Calu3 (cell line): ENCODE measurements around the gene MED15. TPM values are rescaled to one million over a fixed set of nuclear protein-coding genes. Genes with fewer than 3 reads are reported as not detected.

ENCODE experiments used
- BruUV-seq: library from RNA; stranded (reverse); fragments of 400-500 nt; replicated peaks from 2 replicates; lab custom pipeline; 2021; lab: Mats Ljungman, UMichigan
- CTCF ChIA-PET: fragments of 300-600 bp; sonication (Branson Sonifier 250); formaldehyde crosslinking; loops from one replicate; lab custom pipeline; 2022; ENCODE audit warnings: antibody characterized with exemption; lab: Charles Lee
- DNase-seq: peaks from one replicate; pipeline ENCODE4 v3.0.0; 2022
- H3K27ac Mint-ChIP-seq: one replicate; pipeline ENCODE4 v1.8.0; 2022; ENCODE audit warnings: mixed read lengths; ENCODE audit not compliant: unreplicated experiment
- H3K27me3 Mint-ChIP-seq: one replicate; pipeline ENCODE4 v1.8.0; 2022; ENCODE audit warnings: mixed read lengths; ENCODE audit not compliant: unreplicated experiment
- H3K36me3 Mint-ChIP-seq: one replicate; pipeline ENCODE4 v1.8.0; 2022; ENCODE audit warnings: mild to moderate bottlenecking, moderate library complexity, mixed read lengths; ENCODE audit not compliant: insufficient read depth, unreplicated experiment
- H3K4me1 Mint-ChIP-seq: one replicate; pipeline ENCODE4 v1.8.0; 2022; ENCODE audit warnings: mild to moderate bottlenecking, low read depth, mixed read lengths; ENCODE audit not compliant: unreplicated experiment
- H3K4me3 Mint-ChIP-seq: one replicate; pipeline ENCODE4 v1.8.0; 2022; ENCODE audit warnings: mild to moderate bottlenecking, low read depth, moderate library complexity, mixed read lengths; ENCODE audit not compliant: unreplicated experiment
- H3K9me3 Mint-ChIP-seq: one replicate; pipeline ENCODE4 v1.8.0; 2022; ENCODE audit warnings: low read depth, mixed read lengths; ENCODE audit not compliant: unreplicated experiment
- CTCF ChIP-seq: fragments of 200-600 bp; IDR thresholded peaks from one replicate; pipeline ENCODE4 v1.8.0; 2022; ENCODE audit warnings: antibody characterized with exemption; ENCODE audit not compliant: unreplicated experiment
- intact Hi-C: fragments of 100-400 bp; cut with micrococcal nuclease; formaldehyde crosslinking; loops from one replicate; pipeline ENCODE4 v1.10.0; 2022; ENCODE audit not compliant: unreplicated experiment
- total RNA-seq: library from RNA; stranded (reverse); gene quantifications from 2 replicates; pipeline ENCODE4 v1.2.3, GENCODE V29; 2022

Gene MED15
- total RNA-seq, 1 experiment from 2014 or later = 144 TPM

DNA sequence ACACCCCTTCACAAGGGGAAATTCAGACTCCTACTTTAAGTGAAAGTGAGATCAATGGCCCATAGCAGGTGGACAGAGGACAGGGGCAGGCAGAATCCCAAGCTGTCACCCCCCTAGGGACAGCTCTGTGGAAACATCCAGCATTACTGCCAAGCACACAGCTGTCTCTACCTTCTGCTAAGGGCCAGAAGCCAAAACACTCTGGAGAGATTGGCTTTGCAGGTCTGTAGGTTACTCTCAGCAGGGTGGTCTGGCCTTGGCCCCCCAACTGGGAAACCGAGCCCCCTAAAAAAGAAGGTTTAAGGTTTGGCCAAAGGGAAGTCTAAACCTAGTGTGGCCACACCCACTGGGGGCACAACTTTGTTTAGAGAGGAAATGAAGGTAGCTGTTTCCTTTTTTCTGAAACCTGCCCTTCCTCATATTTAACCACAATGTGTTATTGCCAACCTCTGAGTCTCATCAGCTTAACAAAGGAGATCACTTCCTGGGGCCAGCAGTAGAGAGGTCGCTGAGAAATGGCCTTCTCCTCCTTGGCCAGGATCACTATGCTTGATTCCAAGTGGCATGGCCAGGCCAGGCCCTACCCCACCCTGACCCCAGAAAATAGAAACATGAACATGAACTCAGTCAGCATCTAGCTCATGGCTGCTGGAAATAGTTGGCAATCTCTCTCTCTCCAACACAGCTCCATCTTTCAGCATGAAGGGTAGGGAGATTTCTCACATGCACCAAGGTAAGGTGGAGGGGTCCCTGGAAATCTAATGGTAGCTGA is 43.9 kb upstream of the MED15 start:
- H3K4me3 Mint-ChIP-seq = no peak overlapping the region
- no peaks in the 10 kb centered on the region for H3K4me1 Mint-ChIP-seq
- BruUV-seq = no TSS peak
- H3K36me3 Mint-ChIP-seq = no peaks in the 10 kb centered on the region
- CTCF ChIA-PET = interaction anchor here (0.6 kb wide), 1 partner anchor 21 kb away, joined by 7 read pairs; no protein-coding TSS in a partner anchor
- no peak overlapping the region for H3K27ac Mint-ChIP-seq
- no peak for DNase-seq
- TF ChIP-seq CTCF = no peak
- intact Hi-C loops = no loop called here
- H3K27me3 Mint-ChIP-seq = no peaks in the 10 kb centered on the region
- no peaks in the 10 kb centered on the region for H3K9me3 Mint-ChIP-seq

DNA sequence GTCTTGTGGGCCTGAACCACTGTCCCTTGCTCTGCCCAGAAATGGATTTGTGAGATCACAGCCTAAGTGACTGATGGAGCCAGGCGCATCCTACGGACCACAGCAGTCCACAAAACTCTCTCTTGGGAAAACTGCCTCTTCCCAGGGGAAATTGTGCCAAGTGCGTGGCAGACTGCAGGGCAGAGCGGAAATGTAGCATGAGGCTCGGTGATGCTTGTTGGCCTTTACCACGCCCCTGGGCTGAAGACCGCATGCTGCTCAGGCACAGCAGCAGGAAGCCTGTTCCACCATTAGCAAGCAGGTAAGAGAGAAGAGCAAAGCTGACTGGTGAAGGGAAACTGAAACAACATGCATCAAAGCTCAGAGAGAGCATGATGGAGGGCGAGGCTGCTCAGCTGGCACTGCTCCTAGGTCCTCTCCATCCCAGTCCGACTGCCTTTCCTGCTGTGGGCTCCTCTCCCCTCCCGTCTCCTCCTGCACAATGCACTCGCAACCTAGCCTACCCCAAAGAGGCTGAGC is 43.3 kb upstream of the MED15 start:
- BruUV-seq = no TSS peak
- no peak for DNase-seq
- H3K4me1 Mint-ChIP-seq = no peaks in the 10 kb centered on the region
- peaks cover 4% of the 10 kb centered on the region for H3K36me3 Mint-ChIP-seq
- intact Hi-C loops = no loop called here
- H3K27me3 Mint-ChIP-seq = no peaks in the 10 kb centered on the region
- no peaks in the 10 kb centered on the region for H3K9me3 Mint-ChIP-seq
- H3K27ac Mint-ChIP-seq = no peak overlapping the region
- TF ChIP-seq CTCF = no peak
- CTCF ChIA-PET = interaction anchor here (0.6 kb wide), 1 partner anchor 20 kb away, joined by 7 read pairs; no protein-coding TSS in a partner anchor
- no peak overlapping the region for H3K4me3 Mint-ChIP-seq

- Mint-ChIP-seq H3K36me3 (peaks cover 4% of the 10 kb centered on the region), H3K4me1 (no peaks in the 10 kb centered on the region), H3K9me3 (no peaks in the 10 kb centered on the region), H3K27ac (no peak overlapping the region), H3K4me3 (no peak overlapping the region), H3K27me3 (no peaks in the 10 kb centered on the region)
- no peak for DNase-seq
- CTCF ChIA-PET = no interaction called here
- BruUV-seq = no TSS peak
- TF ChIP-seq CTCF = no peak
- intact Hi-C loops = no loop called here
Measured at GRCh38 chr22:20464912-20465758, 42.3 kb upstream of the MED15 start.

- CTCF ChIA-PET = no interaction called here
- TF ChIP-seq CTCF = no peak
- Mint-ChIP-seq H3K27me3 (no peaks in the 10 kb centered on the region), H3K4me1 (no peaks in the 10 kb centered on the region), H3K4me3 (no peak overlapping the region), H3K36me3 (peaks cover 4% of the 10 kb centered on the region), H3K9me3 (no peaks in the 10 kb centered on the region), H3K27ac (no peak overlapping the region)
- intact Hi-C loops = no loop called here
- no TSS peak for BruUV-seq
- DNase-seq = no peak
Measured at GRCh38 chr22:20465759-20466077, 41.7 kb upstream of the MED15 start.
